A673 (cell line): ENCODE data around the gene TOLLIP.

Experiments used
- EZH2 ChIP-seq: fragments of 200-600 bp; sonication (generic); IDR thresholded peaks from 2 replicates; pipeline ENCODE4 v1.6.1; 2017; ENCODE audit warnings: borderline replicate concordance, low read depth, mild to moderate bottlenecking, mixed read lengths, antibody characterized with exemption, low read length; ENCODE audit not compliant: poor library complexity, severe bottlenecking
- TF ChIP-seq, protein P1 (sequence below): fragments of 300-800, 200-600 bp; sonication (generic); conservative IDR thresholded peaks from 2 replicates; pipeline ENCODE4 v1.5.1; 2017; ENCODE audit warnings: low read depth, mild to moderate bottlenecking, antibody characterized with exemption, low read length, moderate library complexity, mixed read lengths

DNA sequence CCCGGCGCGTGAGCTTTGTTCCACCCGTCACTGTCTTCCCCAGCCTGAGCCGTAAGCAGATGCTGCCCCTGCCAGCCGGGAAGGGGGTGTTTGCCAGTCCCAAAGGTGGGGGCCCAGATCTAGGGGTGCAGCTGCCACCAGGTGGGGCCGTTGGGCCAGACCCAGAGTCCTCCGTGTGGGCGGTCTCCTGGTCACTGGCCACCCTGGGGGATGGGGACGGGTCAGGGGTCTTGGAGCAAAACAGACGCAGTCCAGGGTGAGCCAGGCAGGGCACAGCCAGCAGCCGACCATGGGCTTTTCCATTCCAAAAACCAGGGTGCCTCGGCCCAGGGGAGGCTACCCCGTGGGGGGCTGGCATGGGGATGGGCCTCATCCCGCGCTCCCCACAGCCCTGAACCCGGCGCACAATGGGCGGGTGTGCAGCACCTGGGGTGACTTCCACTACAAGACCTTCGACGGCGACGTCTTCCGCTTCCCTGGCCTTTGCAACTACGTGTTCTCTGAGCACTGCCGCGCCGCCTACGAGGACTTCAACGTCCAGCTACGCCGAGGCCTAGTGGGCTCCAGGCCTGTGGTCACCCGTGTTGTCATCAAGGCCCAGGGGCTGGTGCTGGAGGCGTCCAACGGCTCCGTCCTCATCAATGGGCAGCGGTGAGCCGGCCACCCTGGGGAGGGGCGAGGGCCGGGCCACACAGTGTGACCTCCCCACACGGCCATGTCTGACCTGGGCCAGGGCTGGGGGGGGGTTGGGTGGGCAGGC lies 83.0 kb downstream of the TOLLIP start:
- TF ChIP-seq, protein P1, sequence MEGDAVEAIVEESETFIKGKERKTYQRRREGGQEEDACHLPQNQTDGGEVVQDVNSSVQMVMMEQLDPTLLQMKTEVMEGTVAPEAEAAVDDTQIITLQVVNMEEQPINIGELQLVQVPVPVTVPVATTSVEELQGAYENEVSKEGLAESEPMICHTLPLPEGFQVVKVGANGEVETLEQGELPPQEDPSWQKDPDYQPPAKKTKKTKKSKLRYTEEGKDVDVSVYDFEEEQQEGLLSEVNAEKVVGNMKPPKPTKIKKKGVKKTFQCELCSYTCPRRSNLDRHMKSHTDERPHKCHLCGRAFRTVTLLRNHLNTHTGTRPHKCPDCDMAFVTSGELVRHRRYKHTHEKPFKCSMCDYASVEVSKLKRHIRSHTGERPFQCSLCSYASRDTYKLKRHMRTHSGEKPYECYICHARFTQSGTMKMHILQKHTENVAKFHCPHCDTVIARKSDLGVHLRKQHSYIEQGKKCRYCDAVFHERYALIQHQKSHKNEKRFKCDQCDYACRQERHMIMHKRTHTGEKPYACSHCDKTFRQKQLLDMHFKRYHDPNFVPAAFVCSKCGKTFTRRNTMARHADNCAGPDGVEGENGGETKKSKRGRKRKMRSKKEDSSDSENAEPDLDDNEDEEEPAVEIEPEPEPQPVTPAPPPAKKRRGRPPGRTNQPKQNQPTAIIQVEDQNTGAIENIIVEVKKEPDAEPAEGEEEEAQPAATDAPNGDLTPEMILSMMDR, result no peak
- no peak for TF ChIP-seq EZH2
